MM.1S (cell line): ENCODE measurements around the gene CAPZA2.

Experiments used
- DNase-seq: peaks from one replicate; pipeline ENCODE4 v3.0.0-alpha.2; 2015
- H2AFZ ChIP-seq: fragments of 300-600 bp; sonication (generic); 2 replicates; pipeline ENCODE4 v1.6.0; 2016; ENCODE audit warnings: antibody characterized with exemption, low read length
- H3F3A ChIP-seq: fragments of 300-600 bp; sonication (generic); 2 replicates; pipeline ENCODE4 v1.6.1; 2016; ENCODE audit warnings: mild to moderate bottlenecking, antibody characterized with exemption, low read length, moderate library complexity, mixed read lengths; ENCODE audit not compliant: insufficient read depth
- H3K27ac ChIP-seq: fragments of 300-600 bp; sonication (generic); 2 replicates; pipeline ENCODE4 v1.5.1; 2016; ENCODE audit warnings: mild to moderate bottlenecking, low read length
- H3K27me3 ChIP-seq: fragments of 300-600 bp; sonication (generic); replicated peaks from 2 replicates; pipeline ENCODE4 v1.6.0; 2016; ENCODE audit warnings: low read length; ENCODE audit not compliant: insufficient read depth
- H3K36me3 ChIP-seq: fragments of 300-600 bp; sonication (generic); replicated peaks from 2 replicates; pipeline ENCODE4 v1.6.1; 2016; ENCODE audit warnings: mild to moderate bottlenecking, low read length, mixed read lengths; ENCODE audit not compliant: insufficient read depth
- H3K4me1 ChIP-seq: fragments of 300-600 bp; sonication (generic); 2 replicates; pipeline ENCODE4 v1.6.1; 2016; ENCODE audit warnings: low read length, mixed read lengths
- H3K4me2 ChIP-seq: fragments of 300-600 bp; sonication (generic); 2 replicates; pipeline ENCODE4 v1.6.0; 2016; ENCODE audit warnings: low read depth, low read length
- H3K4me3 ChIP-seq: fragments of 300-600 bp; sonication (generic); 2 replicates; pipeline ENCODE4 v1.5.1; 2016; ENCODE audit warnings: low read length, mixed read lengths
- H3K79me2 ChIP-seq: fragments of 300-600 bp; sonication (generic); 2 replicates; pipeline ENCODE4 v1.6.1; 2016; ENCODE audit warnings: mixed run types, low read length, mixed read lengths
- H3K9ac ChIP-seq: fragments of 300-600 bp; sonication (generic); 2 replicates; pipeline ENCODE4 v1.6.1; 2016; ENCODE audit warnings: low read length, mixed read lengths
- H3K9me2 ChIP-seq: fragments of 300-600 bp; sonication (generic); replicated peaks from 2 replicates; pipeline ENCODE4 v1.6.1; 2016; ENCODE audit warnings: mild to moderate bottlenecking, low read length, mixed read lengths; ENCODE audit not compliant: insufficient read depth
- H3K9me3 ChIP-seq: fragments of 300-600 bp; sonication (generic); replicated peaks from 2 replicates; pipeline ENCODE4 v1.6.1; 2016; ENCODE audit warnings: mild to moderate bottlenecking, low read length, mixed read lengths; ENCODE audit not compliant: insufficient read depth
- H4K20me1 ChIP-seq: fragments of 300-600 bp; sonication (generic); 2 replicates; pipeline ENCODE4 v1.6.1; 2016; ENCODE audit warnings: mild to moderate bottlenecking, low read length, moderate library complexity, mixed read lengths; ENCODE audit not compliant: insufficient read depth
- CTCF ChIP-seq: fragments of 300-600 bp; sonication (generic); IDR thresholded peaks from 2 replicates; pipeline ENCODE4 v1.5.1; 2016; ENCODE audit warnings: antibody characterized with exemption, low read length, mixed read lengths
- EZH2 ChIP-seq: fragments of 300-600 bp; sonication (generic); optimal IDR thresholded peaks from 2 replicates; pipeline ENCODE3; 2017; ENCODE audit warnings: low read depth, mild to moderate bottlenecking, antibody characterized with exemption, low read length, mixed read lengths
- EZH2phosphoT487 ChIP-seq: fragments of 300-600 bp; sonication (generic); IDR thresholded peaks from 2 replicates; pipeline ENCODE4 v1.6.1; 2018; ENCODE audit warnings: antibody characterized with exemption, low read length

The CAPZA2 gene

GRCh38 chr7:116952635-116953371 lies 90.4 kb downstream of the CAPZA2 start:
- no peak for TF ChIP-seq CTCF
- no peak for TF ChIP-seq EZH2phosphoT487
- TF ChIP-seq EZH2 = no peak
- H3K27ac ChIP-seq = peak overlapping the region; percentile 80; the same call in 1 of the 2 replicates
- peaks cover 15% of the 10 kb centered on the region for H3K4me1 ChIP-seq
- peak overlapping the region; percentile 93 for H3K4me2 ChIP-seq
- H3K4me3 ChIP-seq = peak overlapping the region; percentile 72
- no peaks in the 10 kb centered on the region for H3K27me3 ChIP-seq
- H3K36me3 ChIP-seq = no peaks in the 10 kb centered on the region
- H3F3A ChIP-seq = peaks cover 5% of the 10 kb centered on the region
- no peaks in the 10 kb centered on the region for H3K9me2 ChIP-seq
- H3K79me2 ChIP-seq = peaks cover 37% of the 10 kb centered on the region
- peak overlapping the region; percentile 99 for H2AFZ ChIP-seq
- no peaks in the 10 kb centered on the region for H3K9me3 ChIP-seq
- peak overlapping the region; percentile 78 for H3K9ac ChIP-seq
- H4K20me1 ChIP-seq = no peaks in the 10 kb centered on the region
- DNase-seq = peak; percentile 85

- peaks cover 5% of the 10 kb centered on the region for H3F3A ChIP-seq
- no peaks in the 10 kb centered on the region for H3K36me3 ChIP-seq
- no peaks in the 10 kb centered on the region for H3K9me3 ChIP-seq
- peak within 1 kb of the TSS; percentile 78 for H3K9ac ChIP-seq
- H3K27ac ChIP-seq = peak within 1 kb of the TSS; percentile 80
- H3K27me3 ChIP-seq = no peaks in the 10 kb centered on the region
- no peaks in the 10 kb centered on the region for H3K9me2 ChIP-seq
- no peak for TF ChIP-seq CTCF
- TF ChIP-seq EZH2 = no peak
- TF ChIP-seq EZH2phosphoT487 = no peak
- DNase-seq = peak; percentile 80
- H2AFZ ChIP-seq = peak within 1 kb of the TSS; percentile 99
- H4K20me1 ChIP-seq = no peaks in the 10 kb centered on the region
- peaks cover 43% of the 10 kb centered on the region for H3K79me2 ChIP-seq
- peaks cover 15% of the 10 kb centered on the region for H3K4me1 ChIP-seq
- H3K4me2 ChIP-seq = peak within 1 kb of the TSS; percentile 93
- H3K4me3 ChIP-seq = peak within 1 kb of the TSS; percentile 72
Measured at GRCh38 chr7:116953372-116953905, 91.1 kb downstream of the CAPZA2 start, which contains the start of gene ST7. Gene ST7 (plus strand): TSS chr7:116953501. CDS start chr7:116953541, 40 bp downstream.

GRCh38 chr7:116953906-116954838 lies 91.8 kb downstream of the CAPZA2 start:
- H3K4me1 ChIP-seq = peaks cover 15% of the 10 kb centered on the region
- H3K9me3 ChIP-seq = no peaks in the 10 kb centered on the region
- H4K20me1 ChIP-seq = no peaks in the 10 kb centered on the region
- H3K4me3 ChIP-seq = peak overlapping the region; percentile 70
- peaks cover 50% of the 10 kb centered on the region for H3K79me2 ChIP-seq
- peaks cover 5% of the 10 kb centered on the region for H3F3A ChIP-seq
- H2AFZ ChIP-seq = peak overlapping the region; percentile 50
- TF ChIP-seq CTCF (no peak), EZH2 (no peak), EZH2phosphoT487 (no peak)
- H3K4me2 ChIP-seq = peak overlapping the region; percentile 77
- H3K36me3 ChIP-seq = no peaks in the 10 kb centered on the region
- peak overlapping the region; percentile 49; the same call in 1 of the 2 replicates for H3K27ac ChIP-seq
- H3K27me3 ChIP-seq = no peaks in the 10 kb centered on the region
- peak; percentile 49 for DNase-seq
- H3K9ac ChIP-seq = peak overlapping the region; percentile 76
- no peaks in the 10 kb centered on the region for H3K9me2 ChIP-seq
